K562 (cell line): Measurements from ENCODE around the gene SLC25A21. TPM values are rescaled to one million over a fixed set of nuclear protein-coding genes. Genes with fewer than 3 reads are reported as not detected.

Experiments
- ATAC-seq: fragments of 200-7000 bp; cut with Tn5 transposase; 3 replicates; pipeline ENCODE4 v1.9.1; 2020; ENCODE audit warnings: moderate library complexity
- BruUV-seq: library from RNA; stranded (reverse); fragments of 400-500 nt; replicated peaks from 2 replicates; lab custom pipeline; 2021; lab: Mats Ljungman, UMichigan
- CTCF ChIA-PET: fragments of 300-600 bp; formaldehyde crosslinking; extraction: SDS; loops from one replicate; lab custom pipeline; 2021; ENCODE audit warnings: low intra/inter-chr PET ratio; lab: Yijun Ruan, JAX
- POLR2A ChIA-PET: fragments of 300-600, 350-650 bp; sonication (Branson Sonifier 250); formaldehyde crosslinking; extraction: SDS; loops from one replicate; lab custom pipeline; 2021; ENCODE audit warnings: antibody characterized with exemption, inconsistent platforms; lab: Yijun Ruan, JAX
- DNase-seq, 4 experiments: peaks; one replicate each; pipeline versions ENCODE4 v3.0.0 to v3.0.0-alpha.2; 2011 to 2018; ENCODE audit warnings: low spot score in 3 of 4, mixed read lengths in 3 of 4; ENCODE audit errors: extremely low read depth in 1 of 4
- FAIRE-seq: peaks from 2 replicates; lab custom pipeline; 2011; peaks lifted over from hg19 to GRCh38; lab: Jason Lieb, UNC
- H2AFZ ChIP-seq: 2 replicates; pipeline ENCODE4 v1.6.0; 2011; ENCODE audit warnings: low read depth, low read length, control low read depth, inconsistent platforms
- H3K27ac ChIP-seq: fragments of 200-600 bp; 3 replicates; pipeline ENCODE4 v1.8.0; 2011; ENCODE audit warnings: low read depth, mild to moderate bottlenecking, control low read depth, inconsistent platforms, low read length, moderate library complexity, mixed read lengths; ENCODE audit errors: extremely low read depth
- H3K27me3 ChIP-seq, 2 experiments: fragments of 300-600 bp in 1 of 2; 2 replicates in 1 of 2; 3 replicates in 1 of 2; pipeline versions ENCODE4 v1.6.0 to v1.8.0; 2011; ENCODE audit warnings: inconsistent platforms in 2 of 2, low read length in 2 of 2, mild to moderate bottlenecking in 1 of 2, mixed read lengths in 1 of 2, moderate library complexity in 1 of 2; ENCODE audit not compliant: control insufficient read depth in 2 of 2, insufficient read depth in 2 of 2
- H3K36me3 ChIP-seq: fragments of 300-600 bp; 3 replicates; pipeline ENCODE4 v1.8.0; 2011; ENCODE audit warnings: mild to moderate bottlenecking, low read length, inconsistent platforms; ENCODE audit not compliant: control insufficient read depth, insufficient read depth
- H3K4me1 ChIP-seq, 2 experiments: fragments of 200-600 bp in 1 of 2; replicated peaks in 1 of 2; 2 replicates in 1 of 2; 3 replicates in 1 of 2; pipeline versions ENCODE4 v1.5.1 to v1.8.0; 2011; ENCODE audit warnings: inconsistent platforms in 2 of 2, low read length in 2 of 2, mild to moderate bottlenecking in 1 of 2, mixed read lengths in 1 of 2, moderate library complexity in 1 of 2; ENCODE audit not compliant: control insufficient read depth in 2 of 2, insufficient read depth in 2 of 2
- H3K4me2 ChIP-seq: 2 replicates; pipeline ENCODE4 v1.6.1; 2011; ENCODE audit warnings: low read length, control low read depth, inconsistent platforms, mixed read lengths; ENCODE audit not compliant: insufficient read depth
- H3K4me3 ChIP-seq: fragments of 200-600 bp; sonication (generic), shearing (Covaris generic); 2 replicates; pipeline ENCODE4 v1.5.1; 2016; ENCODE audit warnings: control low read depth, inconsistent platforms
- H3K79me2 ChIP-seq: fragments of 200-600 bp; 3 replicates; pipeline ENCODE4 v1.8.0; 2011; ENCODE audit warnings: low read length, inconsistent platforms; ENCODE audit not compliant: control insufficient read depth, insufficient read depth
- H3K9ac ChIP-seq, 2 experiments: 2 replicates each; pipeline versions ENCODE4 v1.6.0 to v1.6.1; 2011; ENCODE audit warnings: low read depth in 2 of 2, low read length in 2 of 2, control low read depth in 1 of 2, inconsistent platforms in 1 of 2, mild to moderate bottlenecking in 1 of 2, mixed read lengths in 1 of 2; ENCODE audit not compliant: insufficient read depth in 1 of 2
- H3K9me1 ChIP-seq: one replicate; pipeline ENCODE4 v1.6.0; 2011; ENCODE audit warnings: inconsistent platforms, mild to moderate bottlenecking, low read length, moderate library complexity; ENCODE audit not compliant: control insufficient read depth, insufficient read depth
- H3K9me3 ChIP-seq: replicated peaks from 2 replicates; pipeline ENCODE4 v1.5.1; 2011; ENCODE audit warnings: low read depth, low read length, inconsistent platforms; ENCODE audit not compliant: control insufficient read depth, insufficient read depth
- H4K20me1 ChIP-seq: replicated peaks from 2 replicates; pipeline ENCODE4 v1.6.1; 2011; ENCODE audit warnings: low read length, inconsistent platforms, mixed read lengths; ENCODE audit not compliant: control insufficient read depth, insufficient read depth
- C11orf30 ChIP-seq: fragments of 450-650 bp; IDR thresholded peaks from 2 replicates; pipeline ENCODE4 v1.6.1; 2016; ENCODE audit warnings: low read depth, mild to moderate bottlenecking
- KAT8 ChIP-seq: fragments of 450-650 bp; IDR thresholded peaks from 2 replicates; pipeline ENCODE4 v1.6.1; 2016; ENCODE audit warnings: low read depth, mild to moderate bottlenecking
- MAFK ChIP-seq: IDR thresholded peaks from 2 replicates; pipeline ENCODE4 v1.6.1; 2011; ENCODE audit warnings: low read length, improper control_type of control experiment
- ZBTB43 ChIP-seq: sonication (generic); formaldehyde crosslinking; IDR thresholded peaks from 2 replicates; pipeline ENCODE4 v1.8.0; 2023; ENCODE audit warnings: mild to moderate bottlenecking, missing genetic modification reagents
- ZKSCAN3 ChIP-seq: fragments of 250-450 bp; sonication (Bioruptor Pico); IDR thresholded peaks from 2 replicates; pipeline ENCODE4 v1.4.0; 2020
- ZNF316 ChIP-seq: fragments of 450-650 bp; IDR thresholded peaks from 2 replicates; pipeline ENCODE4 v1.6.1; 2016
- WGBS: fragments of 100-300 bp; shearing (Covaris generic); methylation state at CpG from one replicate; pipeline ENCODE4 v1.1.6; 2016; ENCODE audit warnings: low coverage, mixed read lengths; ENCODE audit not compliant: insufficient coverage; ENCODE audit errors: missing lambda C conversion rate; 5-methylcytosine and 5-hydroxymethylcytosine counted together
- in situ Hi-C: fragments of 300-500 bp; cut with MboI; formaldehyde crosslinking; loops from 4 replicates; pipeline ENCODE4 v1.15.0; 2018; ENCODE audit warnings: inconsistent platforms, mixed read lengths
- intact Hi-C: fragments of 100-400 bp; cut with micrococcal nuclease; formaldehyde crosslinking; loops from 2 replicates; pipeline ENCODE4 v1.14.2; 2022
- polyA plus RNA-seq, 8 experiments: library from polyadenylated mRNA; depleted of rRNA in 4 of 8; stranded (reverse) in 5 of 8; unstranded in 3 of 8; fragments of >200 nt; fragmentation: Nextera tagmentation in 2 of 8; fragmentation: Illumina TruSeq in 1 of 8; extraction: Ambion mirVana in 2 of 8; extraction: Trizol in 1 of 8; gene quantifications; 2 replicates each; pipeline versions ENCODE4 v1.2.1 to v1.2.3, GENCODE V29; 2011 to 2014; ENCODE audit warnings: inconsistent platforms in 1 of 8, missing spikeins in 1 of 8
- total RNA-seq, 7 experiments: library from RNA; depleted of rRNA in 6 of 7; stranded (reverse); fragments of >200 nt in 6 of 7; fragmentation: Illumina TruSeq in 2 of 7; extraction: Trizol in 2 of 7; gene quantifications; 2 replicates each; pipeline versions ENCODE4 v1.2.1 to v1.2.3, GENCODE V29; 2011 to 2021; ENCODE audit warnings: low replicate concordance in 1 of 7
- TF ChIP-seq, protein P1 (sequence below): fragments of 250-450 bp; sonication (Bioruptor Pico); IDR thresholded peaks from 2 replicates; pipeline ENCODE4 v1.8.0; 2022; ENCODE audit warnings: moderate library complexity, mild to moderate bottlenecking, inconsistent platforms

SLC25A21 gene
- total and polyA plus RNA-seq, 9 of the 15 experiments (the other 6 are each of a cell fraction or from before 2014, with no cell fraction given) = 15.2 to 46.7 (median 28.7) TPM

GRCh38 chr14:36766974-36767373 lies 405.4 kb downstream of the SLC25A21 start:
- no peak overlapping the region for H3K4me2 ChIP-seq
- H2AFZ ChIP-seq = no peak overlapping the region
- H3K27ac ChIP-seq = no peak overlapping the region
- DNase-seq = no peak
- no peaks in the 10 kb centered on the region for H3K9me1 ChIP-seq
- in situ Hi-C loops (no loop called here), intact Hi-C loops (loop anchor here (10.0 kb wide), 1 partner anchor 102 kb away; the partner anchor contains the start of gene PAX9)
- H3K4me3 ChIP-seq = no peak overlapping the region
- no peaks in the 10 kb centered on the region for H3K9me3 ChIP-seq
- no peak overlapping the region for H3K9ac ChIP-seq
- H4K20me1 ChIP-seq = no peaks in the 10 kb centered on the region
- ChIA-PET CTCF (no interaction called here), POLR2A (no interaction called here)
- ATAC-seq = no peak
- no peaks in the 10 kb centered on the region for H3K27me3 ChIP-seq
- 73% methylated on average over 2 of the region's 2 CpGs for WGBS
- H3K79me2 ChIP-seq = no peaks in the 10 kb centered on the region
- H3K4me1 ChIP-seq = peaks cover 0 to 14% of the 10 kb centered on the region in 2 experiments; a peak in 4 of 5 replicates
- H3K36me3 ChIP-seq = no peaks in the 10 kb centered on the region
- FAIRE-seq = no peak
- TF ChIP-seq ZBTB43 (CRISPR knock-in tag) (no peak), MAFK (peak; percentile 15; the same call in 1 of the 2 replicates), C11orf30 (peak; percentile 49), ZKSCAN3 (CRISPR knock-in tag) (no peak), KAT8 (no peak), ZNF316 (peak; percentile 70)
- TF ChIP-seq, protein P1, sequence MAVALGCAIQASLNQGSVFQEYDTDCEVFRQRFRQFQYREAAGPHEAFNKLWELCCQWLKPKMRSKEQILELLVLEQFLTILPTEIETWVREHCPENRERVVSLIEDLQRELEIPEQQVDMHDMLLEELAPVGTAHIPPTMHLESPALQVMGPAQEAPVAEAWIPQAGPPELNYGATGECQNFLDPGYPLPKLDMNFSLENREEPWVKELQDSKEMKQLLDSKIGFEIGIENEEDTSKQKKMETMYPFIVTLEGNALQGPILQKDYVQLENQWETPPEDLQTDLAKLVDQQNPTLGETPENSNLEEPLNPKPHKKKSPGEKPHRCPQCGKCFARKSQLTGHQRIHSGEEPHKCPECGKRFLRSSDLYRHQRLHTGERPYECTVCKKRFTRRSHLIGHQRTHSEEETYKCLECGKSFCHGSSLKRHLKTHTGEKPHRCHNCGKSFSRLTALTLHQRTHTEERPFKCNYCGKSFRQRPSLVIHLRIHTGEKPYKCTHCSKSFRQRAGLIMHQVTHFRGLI (CRISPR knock-in tag) = no peak
- no TSS peak for BruUV-seq
